ENCODE measurements around the gene RIPOR3. TPM values are rescaled to one million over a fixed set of nuclear protein-coding genes. Genes with fewer than 3 reads are reported as not detected.
"Not testable (repeated sequence)": the region's sequence is repeated elsewhere in the genome, so short reads cannot be mapped to it uniquely, and the experiment has no call there.

The RIPOR3 gene
- total RNA-seq, 1 donor from 2014 or later: 15.1 TPM

DNA sequence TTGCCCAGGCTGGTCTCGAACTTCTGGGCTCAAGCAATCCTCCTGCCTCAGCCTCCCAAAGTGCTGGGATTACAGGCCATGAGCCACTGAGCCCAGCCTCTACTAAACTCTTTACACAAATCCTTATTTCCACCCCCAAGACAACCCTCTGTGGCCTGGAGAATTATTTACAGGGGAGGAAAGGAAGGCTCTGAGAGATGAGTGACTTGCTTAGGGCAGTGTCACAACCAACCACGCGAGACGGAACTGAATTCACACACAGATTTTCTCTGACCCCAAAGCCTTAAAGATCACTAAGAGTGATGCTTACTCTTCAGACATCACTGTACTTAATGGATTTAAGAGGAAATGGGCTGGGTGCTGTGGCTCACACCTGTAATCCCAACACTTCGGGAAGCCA is 86.2 kb downstream of the RIPOR3 start:
- no peak for DNase-seq (ENCODE audit: low spot score in 2 of 2)
- H3K4me1 ChIP-seq: no peaks in the 10 kb centered on the region
- TF ChIP-seq CTCF (IDR thresholded peaks at IDR 0.05): no peak
- H3K4me3 ChIP-seq: no peak overlapping the region
- H3K36me3 ChIP-seq: no peaks in the 10 kb centered on the region
- no peak overlapping the region for H3K27ac ChIP-seq
- intact Hi-C loops (cut with DNase I): no loop called here
- H3K27me3 ChIP-seq: no peaks in the 10 kb centered on the region
- H3K9me3 ChIP-seq: no peaks in the 10 kb centered on the region

GRCh38 chr20:50604451-50604850 is 86.9 kb downstream of the RIPOR3 start:
- Histone ChIP-seq H3K36me3 (no peaks in the 10 kb centered on the region), H3K4me3 (no peak overlapping the region), H3K4me1 (no peaks in the 10 kb centered on the region), H3K27ac (no peak overlapping the region), H3K27me3 (no peaks in the 10 kb centered on the region), H3K9me3 (no peaks in the 10 kb centered on the region)
- no peak for DNase-seq (ENCODE audit: low spot score in 2 of 2)
- TF ChIP-seq CTCF (IDR thresholded peaks at IDR 0.05): no peak
- intact Hi-C loops (cut with DNase I): no loop called here

- Histone ChIP-seq H3K9me3 (no peaks in the 10 kb centered on the region), H3K4me3 (no peak overlapping the region), H3K4me1 (no peaks in the 10 kb centered on the region), H3K27me3 (no peaks in the 10 kb centered on the region), H3K27ac (no peak overlapping the region), H3K36me3 (no peaks in the 10 kb centered on the region)
- DNase-seq (ENCODE audit: low spot score in 2 of 2): no peak
- no peak for TF ChIP-seq CTCF (IDR thresholded peaks at IDR 0.05)
- intact Hi-C loops (cut with DNase I): no loop called here
These were observed 88.8 kb downstream of the RIPOR3 start for GRCh38 chr20:50602432-50603088.

DNA sequence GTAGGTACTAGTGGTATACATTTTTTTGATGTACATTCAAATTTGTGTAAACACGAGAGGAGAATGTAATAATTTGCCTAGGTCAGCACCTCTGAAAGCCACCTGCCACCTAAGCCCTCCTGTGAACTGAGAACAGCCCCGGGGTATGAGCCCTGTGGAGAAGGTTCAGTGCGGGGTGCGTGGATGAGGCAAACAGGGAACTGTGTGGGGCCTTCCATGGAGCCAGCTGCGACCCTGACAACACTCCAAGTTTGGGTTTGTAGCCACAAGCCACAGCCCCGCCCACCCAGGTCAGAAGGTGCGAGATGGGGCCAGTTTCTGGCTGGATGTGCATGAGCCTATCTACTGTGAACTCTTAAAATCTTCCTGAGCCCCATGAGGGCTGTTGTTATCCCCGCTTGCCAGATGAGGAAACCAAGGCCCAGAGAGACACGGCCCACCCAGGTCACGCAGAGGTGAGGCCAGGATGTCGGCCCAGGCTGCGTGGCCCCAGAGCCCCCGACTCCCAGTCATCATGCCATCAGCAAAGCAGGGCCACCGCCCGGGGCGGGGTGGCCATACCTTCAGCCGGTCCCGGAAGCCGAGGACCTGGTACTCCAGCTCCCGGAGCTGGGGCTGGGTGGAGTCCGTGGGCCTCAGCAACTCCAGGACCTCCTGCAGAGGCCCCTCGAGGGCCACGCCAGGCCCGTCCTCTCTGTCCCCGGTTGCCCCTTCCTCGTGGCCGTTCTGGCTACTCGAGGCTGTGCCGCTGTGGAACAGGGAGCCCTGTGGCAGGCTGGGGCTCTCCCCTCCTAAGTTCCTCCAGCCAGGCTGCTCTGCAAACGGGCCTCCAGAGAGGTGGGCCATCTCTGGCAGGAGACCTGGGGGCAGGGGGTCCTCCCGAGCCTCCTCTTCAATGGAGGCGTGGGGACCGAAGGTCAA is 89.6 kb downstream of the RIPOR3 start:
- TF ChIP-seq CTCF (IDR thresholded peaks at IDR 0.05): no peak
- intact Hi-C loops (cut with DNase I): no loop called here
- no peaks in the 10 kb centered on the region for H3K36me3 ChIP-seq

DNA sequence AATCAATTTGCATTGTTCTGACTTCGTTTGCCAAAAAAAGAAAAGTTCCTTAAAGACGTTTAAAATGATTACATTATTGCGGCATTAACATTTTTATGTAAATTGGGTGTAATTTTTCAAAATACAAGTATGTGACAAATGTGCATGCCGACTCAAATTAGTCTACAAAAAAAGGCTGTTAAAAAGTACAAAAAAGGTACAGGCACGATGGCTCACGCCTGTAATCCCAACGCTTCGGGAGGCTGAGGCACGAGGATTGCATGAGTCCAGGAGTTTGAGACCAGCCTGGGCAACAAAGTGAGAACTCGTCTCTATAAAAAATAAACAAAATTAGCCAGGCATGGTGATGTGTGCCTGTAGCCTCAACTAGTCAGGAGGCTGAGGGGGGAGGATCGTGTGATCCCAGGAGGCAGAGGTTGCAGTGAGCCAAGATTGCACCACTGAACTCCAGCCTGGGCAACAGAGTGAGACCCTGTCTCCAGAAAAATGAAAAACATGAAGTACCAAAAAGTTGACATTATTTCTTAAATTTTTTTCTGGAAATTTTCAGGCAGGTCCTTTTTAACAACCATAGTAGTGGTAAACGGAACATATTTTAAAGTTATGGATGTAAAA is 91.0 kb downstream of the RIPOR3 start:
- no peak for TF ChIP-seq CTCF (IDR thresholded peaks at IDR 0.05)
- H3K27me3 ChIP-seq: no peaks in the 10 kb centered on the region
- no peak for DNase-seq (ENCODE audit: low spot score in 2 of 2)
- H3K4me1 ChIP-seq: no peaks in the 10 kb centered on the region
- no peak overlapping the region for H3K27ac ChIP-seq
- H3K9me3 ChIP-seq: no peaks in the 10 kb centered on the region
- H3K36me3 ChIP-seq: no peaks in the 10 kb centered on the region
- no peak overlapping the region for H3K4me3 ChIP-seq
- intact Hi-C loops (cut with DNase I): no loop called here

More for the DNA sequence above, 89.6 kb downstream of the RIPOR3 start:
- DNase-seq (ENCODE audit: low spot score in 2 of 2): no peak
- Histone ChIP-seq H3K27ac (no peak overlapping the region), H3K27me3 (no peaks in the 10 kb centered on the region), H3K4me3 (no peak overlapping the region), H3K9me3 (no peaks in the 10 kb centered on the region), H3K4me1 (no peaks in the 10 kb centered on the region)

DNA sequence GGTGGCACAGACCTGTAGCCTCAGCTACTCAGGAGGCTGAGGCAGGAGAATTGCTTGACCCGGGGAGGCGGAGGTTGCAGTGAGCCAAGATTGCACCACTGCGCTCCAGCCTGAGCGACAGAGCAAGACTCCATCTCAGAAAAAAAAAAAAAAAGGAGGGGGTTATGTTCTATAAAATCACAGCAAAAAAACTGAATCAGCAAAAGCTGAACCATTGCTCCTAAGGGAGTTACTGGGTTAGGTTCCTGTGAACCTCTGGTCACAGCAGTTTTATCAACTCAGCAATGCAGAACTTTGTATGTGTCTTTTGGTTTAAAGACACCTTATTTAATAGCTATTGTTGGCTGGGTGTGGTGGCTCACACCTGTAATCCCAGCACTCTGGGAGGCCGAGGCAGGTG is 92.6 kb downstream of the RIPOR3 start:
- DNase-seq (ENCODE audit: low spot score in 2 of 2); H3K4me1 ChIP-seq; H3K36me3 ChIP-seq; H3K27ac ChIP-seq; intact Hi-C loops (cut with DNase I); H3K9me3 ChIP-seq; H3K27me3 ChIP-seq; H3K4me3 ChIP-seq: not testable (repeated sequence)
